Small intestine (tissue), 7 donors: ENCODE measurements around the gene CYP2F1. TPM values are rescaled to one million over a fixed set of nuclear protein-coding genes. Genes with fewer than 3 reads are reported as not detected.
"Not testable (repeated sequence)": the region's sequence is repeated elsewhere in the genome, so short reads cannot be mapped to it uniquely, and the experiment has no call there.

ENCODE experiments used
- DNase-seq, 2 donors: peaks; one replicate each; pipeline versions ENCODE4 v3.0.0 to v3.0.0-alpha.2; 2013
- FAIRE-seq: peaks from 2 replicates; lab custom pipeline; 2012; peaks lifted over from hg19 to GRCh38; lab: Jason Lieb, UNC
- H3K27ac ChIP-seq, 3 donors: one replicate each; pipeline ENCODE4 v1.5.1; 2013; ENCODE audit warnings: low read length in 2 of 3, mild to moderate bottlenecking in 2 of 3, control low read depth in 1 of 3, inconsistent platforms in 1 of 3, low read depth in 1 of 3, moderate library complexity in 1 of 3
- H3K27me3 ChIP-seq, 3 donors: one replicate each; pipeline ENCODE4 v1.6.1; 2013; ENCODE audit warnings: low read length in 3 of 3, inconsistent platforms in 1 of 3; ENCODE audit not compliant: control insufficient read depth in 3 of 3, insufficient read depth in 3 of 3
- H3K36me3 ChIP-seq, 3 donors: one replicate each; pipeline ENCODE4 v1.6.1; 2013; ENCODE audit warnings: low read length in 3 of 3, inconsistent platforms in 1 of 3, low read depth in 1 of 3, mild to moderate bottlenecking in 1 of 3, moderate library complexity in 1 of 3; ENCODE audit not compliant: control insufficient read depth in 3 of 3, insufficient read depth in 2 of 3
- H3K4me1 ChIP-seq, 3 donors: one replicate each; pipeline ENCODE4 v1.6.1; 2013; ENCODE audit warnings: low read length in 2 of 3, inconsistent platforms in 1 of 3, low read depth in 1 of 3, mild to moderate bottlenecking in 1 of 3, moderate library complexity in 1 of 3; ENCODE audit not compliant: control insufficient read depth in 3 of 3, insufficient read depth in 2 of 3
- H3K4me3 ChIP-seq, 3 donors: one replicate each; pipeline ENCODE4 v1.5.1; 2013; ENCODE audit warnings: low read length in 3 of 3, control low read depth in 1 of 3, inconsistent platforms in 1 of 3, low read depth in 1 of 3, mild to moderate bottlenecking in 1 of 3, moderate library complexity in 1 of 3
- H3K9me3 ChIP-seq, 2 donors: one replicate each; pipeline ENCODE4 v1.6.1; 2013; ENCODE audit warnings: low read depth in 1 of 2, low read length in 1 of 2; ENCODE audit not compliant: control insufficient read depth in 2 of 2, insufficient read depth in 1 of 2
- WGBS, 3 donors: extraction: QIAGEN DNeasy Blood & Tissue Kit; methylation state at CpG; one replicate each; pipeline ENCODE4 v1.1.7; 2013; 5-methylcytosine and 5-hydroxymethylcytosine counted together
- polyA plus RNA-seq, 4 donors: library from polyadenylated mRNA; stranded (reverse) in 3 of 4; unstranded in 1 of 4; fragments of 200-250 nt in 3 of 4; fragments of 120-200 nt in 1 of 4; gene quantifications; one replicate each; pipeline versions ENCODE4 v1.2.1 to v1.2.3, GENCODE V29; 2013
- donor health status: healthy with polysubstance abuse.
- donor health status: control.
- donor health status: control.
- donor health status: Bipolar disorder and iron deficiency.
- donor health status: healthy.

The CYP2F1 gene
- polyA plus RNA-seq, 4 donors: 0.18 TPM; not detected in 3

- H3K9me3 ChIP-seq, H3K4me3 ChIP-seq, H3K27me3 ChIP-seq, H3K27ac ChIP-seq, FAIRE-seq, H3K4me1 ChIP-seq, H3K36me3 ChIP-seq: not testable (repeated sequence)
- 71 to 83% (median 71%) methylated on average over 34 to 38 of the region's 41 CpGs for WGBS, 3 donors
- peak in 1 of 2 donors; percentile 32 for DNase-seq
Observed at GRCh38 chr19:41120929-41121911, 7.0 kb downstream of the CYP2F1 start.

DNA sequence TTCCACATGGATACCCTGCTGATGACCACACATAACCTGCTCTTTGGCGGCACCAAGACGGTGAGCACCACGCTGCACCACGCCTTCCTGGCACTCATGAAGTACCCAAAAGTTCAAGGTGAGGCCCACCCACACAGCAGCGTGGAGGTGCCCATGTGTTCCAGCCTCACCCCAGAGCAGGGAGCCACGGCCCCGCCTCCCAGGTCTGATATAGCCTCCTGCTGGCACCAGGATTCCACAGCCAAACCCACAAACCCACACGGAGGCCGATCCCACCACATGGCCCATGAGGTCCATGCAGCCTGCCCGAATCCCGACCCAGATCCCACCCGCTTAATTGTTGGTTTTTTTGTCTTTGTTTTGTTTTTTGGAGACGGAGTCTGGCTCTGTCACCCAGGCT lies 8.6 kb downstream of the CYP2F1 start:
- not testable (repeated sequence) for DNase-seq, H3K4me3 ChIP-seq, H3K27me3 ChIP-seq, H3K9me3 ChIP-seq, H3K27ac ChIP-seq, H3K4me1 ChIP-seq, FAIRE-seq, H3K36me3 ChIP-seq
- WGBS, 3 donors: 75 to 86% (median 82%) methylated on average over 13 of the region's 13 CpGs

- Histone ChIP-seq H3K27me3 (no peaks in the 10 kb centered on the region), H3K4me3 (no peak overlapping the region), H3K4me1 (peaks cover 0 to 7% (median 0%) of the 10 kb centered on the region in 3 donors), H3K27ac (no peak overlapping the region), H3K9me3 (no peaks in the 10 kb centered on the region), H3K36me3 (no peaks in the 10 kb centered on the region)
- DNase-seq (no peak), FAIRE-seq (no peak)
- 88 to 95% (median 90%) methylated on average over 11 of the region's 11 CpGs for WGBS, 3 donors
Observed at GRCh38 chr19:41123716-41124294, 9.6 kb downstream of the CYP2F1 start.

DNA sequence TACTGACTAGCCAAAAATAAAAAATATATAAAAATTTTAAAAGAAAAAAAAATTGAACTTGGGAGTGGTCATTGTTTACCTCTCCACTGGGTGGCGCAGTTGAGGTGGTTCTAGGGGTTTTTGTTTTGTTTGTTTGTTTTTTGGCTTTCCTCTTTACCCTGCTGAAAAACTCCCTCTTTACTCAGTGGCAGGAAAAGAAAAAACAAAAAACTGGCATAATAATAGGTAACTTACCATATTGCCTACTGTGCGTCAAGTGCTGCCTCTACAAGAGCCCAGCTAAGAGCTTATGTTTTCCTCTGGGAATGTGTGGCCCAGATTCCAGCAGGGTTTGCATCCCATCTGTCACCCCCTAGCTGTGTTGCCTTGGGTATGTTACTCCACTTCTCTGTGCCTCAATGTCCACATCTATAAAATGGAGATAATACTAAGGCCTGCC lies 12.6 kb downstream of the CYP2F1 start:
- not testable (repeated sequence) for DNase-seq, FAIRE-seq, H3K36me3 ChIP-seq, H3K27ac ChIP-seq, H3K4me3 ChIP-seq, H3K27me3 ChIP-seq, H3K4me1 ChIP-seq, H3K9me3 ChIP-seq
- 43 to 48% (median 47%) methylated on average over 2 of the region's 2 CpGs for WGBS, 3 donors

DNA sequence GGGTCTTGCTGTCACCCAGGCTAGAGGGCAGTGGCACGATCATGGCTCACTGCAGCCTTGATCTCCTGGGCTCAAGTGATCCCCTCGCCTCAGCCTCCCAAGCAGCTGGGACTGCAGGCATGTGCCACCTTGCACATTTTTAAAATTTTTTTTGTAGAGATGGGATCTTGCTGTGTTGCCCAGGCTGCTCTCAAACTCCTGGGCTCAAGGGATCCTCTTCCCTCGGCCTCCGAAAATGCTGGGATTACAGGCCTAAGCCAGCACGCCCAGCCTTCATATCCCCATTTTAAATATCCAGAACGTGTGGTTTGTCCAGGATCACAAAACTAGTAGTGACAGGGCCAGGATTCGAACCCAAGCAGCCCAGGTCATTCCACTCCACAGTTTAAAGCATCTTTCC lies 13.1 kb downstream of the CYP2F1 start:
- not testable (repeated sequence) for H3K27ac ChIP-seq, FAIRE-seq, H3K27me3 ChIP-seq, DNase-seq, H3K9me3 ChIP-seq, H3K36me3 ChIP-seq, H3K4me3 ChIP-seq, H3K4me1 ChIP-seq
- 69 to 76% (median 69%) methylated on average over 7 of the region's 7 CpGs for WGBS, 3 donors

GRCh38 chr19:41127801-41128300 lies 13.6 kb downstream of the CYP2F1 start:
- WGBS, 3 donors: 1 to 3% (median 3%) methylated on average over 16 to 27 of the region's 29 CpGs
- H3K4me1 ChIP-seq, H3K4me3 ChIP-seq, H3K27ac ChIP-seq, H3K27me3 ChIP-seq, H3K36me3 ChIP-seq, FAIRE-seq, H3K9me3 ChIP-seq: not testable (repeated sequence)
- DNase-seq: peak; percentile 78 to 80

- peaks cover 0 to 7% (median 0%) of the 10 kb centered on the region in 3 donors for H3K4me1 ChIP-seq
- no peaks in the 10 kb centered on the region for H3K36me3 ChIP-seq
- no peak for DNase-seq
- FAIRE-seq: no peak
- H3K4me3 ChIP-seq: no peak overlapping the region
- no peaks in the 10 kb centered on the region for H3K9me3 ChIP-seq
- H3K27ac ChIP-seq: no peak overlapping the region
- peaks cover 0 to 6% (median 0%) of the 10 kb centered on the region in 3 donors for H3K27me3 ChIP-seq
- 73 to 79% (median 75%) methylated on average over 6 of the region's 6 CpGs for WGBS, 3 donors
Observed at GRCh38 chr19:41128692-41129091, 14.5 kb downstream of the CYP2F1 start.

- H3K27ac ChIP-seq: no peak overlapping the region
- WGBS, 3 donors: 74 to 84% (median 83%) methylated on average over 5 of the region's 5 CpGs
- H3K27me3 ChIP-seq: peaks cover 0 to 6% (median 0%) of the 10 kb centered on the region in 3 donors
- H3K4me1 ChIP-seq: peaks cover 0 to 11% (median 0%) of the 10 kb centered on the region in 3 donors
- H3K9me3 ChIP-seq: no peaks in the 10 kb centered on the region
- H3K36me3 ChIP-seq: no peaks in the 10 kb centered on the region
- FAIRE-seq (no peak), DNase-seq (no peak)
- no peak overlapping the region for H3K4me3 ChIP-seq
Observed at GRCh38 chr19:41131186-41131585, 17.0 kb downstream of the CYP2F1 start.
